ENCODE measurements around the gene COG6. TPM values are rescaled to one million over a fixed set of nuclear protein-coding genes. Genes with fewer than 3 reads are reported as not detected.

Gene COG6
- total and polyA plus RNA-seq, 2 of the 13 experiments (the other 11 are each of a cell fraction or from before 2014, with no cell fraction given), result 23.5 to 26.1 TPM

DNA sequence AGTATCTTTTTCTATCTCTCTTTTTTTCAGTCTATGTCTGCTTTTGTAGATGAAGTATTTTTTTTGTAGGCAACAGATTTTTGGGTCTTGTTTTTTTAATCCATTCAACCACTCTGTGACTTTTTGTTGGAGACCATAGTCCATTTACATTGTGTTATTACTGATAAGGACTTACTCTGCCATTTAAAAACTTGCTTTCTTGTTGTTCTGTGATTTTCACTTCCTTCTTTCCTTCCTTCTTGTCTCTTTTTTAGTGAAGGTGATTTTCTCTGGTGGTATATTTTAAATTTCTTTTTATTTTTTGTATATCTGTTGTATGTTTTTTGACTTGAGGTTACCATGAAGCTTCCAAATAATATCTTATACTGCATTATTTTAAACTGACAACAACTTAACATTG, 79.5 kb downstream of the COG6 start:
- no TSS peak for BruUV-seq (replicated peaks)
- no peak for FAIRE-seq

DNA sequence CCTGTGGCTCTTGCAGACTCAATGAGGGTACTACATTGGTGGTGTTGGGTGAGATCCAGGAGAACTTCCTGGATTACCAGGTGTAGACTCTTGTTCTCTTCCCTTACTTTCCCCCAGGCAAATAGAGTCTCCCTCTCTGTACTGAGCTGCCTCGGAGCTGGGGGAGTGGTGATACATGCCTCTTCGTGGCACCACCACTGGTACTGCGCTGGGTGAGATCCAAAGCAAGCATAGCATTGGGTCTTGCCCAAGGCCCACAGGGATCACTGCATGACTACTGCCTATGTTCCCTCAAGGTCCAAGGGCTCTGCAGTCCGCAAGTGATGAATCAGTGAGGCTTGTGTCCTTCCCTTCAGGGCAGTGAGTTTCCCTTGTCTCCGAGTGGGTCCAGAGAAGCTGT, 81.6 kb downstream of the COG6 start:
- Histone ChIP-seq H3K9ac (ENCODE audit: insufficient read depth, low read depth, low read length) (no peak overlapping the region), H3K79me2 (ENCODE audit: insufficient read depth, low read length) (no peaks in the 10 kb centered on the region), H3K4me1 (ENCODE audit: insufficient read depth, low read length) (peaks cover 9% of the 10 kb centered on the region; the same call in 1 of the 2 replicates), H3K36me3 (replicated peaks in 1 of 2; ENCODE audit: control insufficient read depth in 1 of 2, insufficient read depth in 2 of 2, low read length in 2 of 2) (no peaks in the 10 kb centered on the region; a peak in 2 of 5 replicates), H3K9me3 (ENCODE audit: low read length) (no peaks in the 10 kb centered on the region), H3K4me2 (ENCODE audit: low read depth, low read length) (no peak overlapping the region), H3K27ac (ENCODE audit: extremely low read length, insufficient read depth, low read length) (no peak overlapping the region), H3K27me3 (ENCODE audit: control insufficient read depth in 1 of 2, insufficient read depth in 2 of 2, low read length in 2 of 2) (no peaks in the 10 kb centered on the region), H2AFZ (ENCODE audit: low read length) (no peak overlapping the region), H4K20me1 (ENCODE audit: insufficient read depth, low read length) (no peaks in the 10 kb centered on the region), H3K4me3 (replicated peaks in 1 of 3; ENCODE audit: insufficient read depth in 1 of 3, low read depth in 2 of 3, low read length in 3 of 3) (no peak overlapping the region)
- CTCF ChIA-PET (ENCODE audit: low intra/inter-chr PET ratio, low total read pairs), result no interaction called here
- FAIRE-seq (no peak), DNase-seq (ENCODE audit: low spot score) (no peak), ATAC-seq (no peak)
- no TSS peak for BruUV-seq (replicated peaks)
- intact Hi-C loops (cut with micrococcal nuclease; ENCODE audit: unreplicated experiment) (no loop called here), in situ Hi-C loops (cut with HindIII; ENCODE audit: extremely low pct_ligation_motif_present, low pct_unique_long_range_greater_than_20kb) (no loop called here)
- no peak for TF ChIP-seq EED (CRISPR knock-in tag; IDR thresholded peaks at IDR 0.05)
- POLR2A ChIA-PET, result no interaction called here
- 100% methylated on average over 2 of the region's 5 CpGs for WGBS (ENCODE audit: low lambda C conversion rate)

More for the DNA sequence above, 79.5 kb downstream of the COG6 start:
- no peak for ATAC-seq
- H3K27me3 ChIP-seq (ENCODE audit: control insufficient read depth in 1 of 2, insufficient read depth in 2 of 2, low read length in 2 of 2), result no peaks in the 10 kb centered on the region
- intact Hi-C loops (cut with micrococcal nuclease; ENCODE audit: unreplicated experiment), result no loop called here
- H3K36me3 ChIP-seq (replicated peaks in 1 of 2; ENCODE audit: control insufficient read depth in 1 of 2, insufficient read depth in 2 of 2, low read length in 2 of 2), result peaks cover 0 to 2% of the 10 kb centered on the region in 2 experiments; a peak in 2 of 5 replicates
- H3K79me2 ChIP-seq (ENCODE audit: insufficient read depth, low read length), result no peaks in the 10 kb centered on the region
- H3K9ac ChIP-seq (ENCODE audit: insufficient read depth, low read depth, low read length), result no peak overlapping the region
- no peak overlapping the region for H3K4me2 ChIP-seq (ENCODE audit: low read depth, low read length)
- no peak for DNase-seq (ENCODE audit: low spot score)
- POLR2A ChIA-PET, result no interaction called here
- peaks cover 9% of the 10 kb centered on the region; the same call in 1 of the 2 replicates for H3K4me1 ChIP-seq (ENCODE audit: insufficient read depth, low read length)
- no peaks in the 10 kb centered on the region for H3K9me3 ChIP-seq (ENCODE audit: low read length)
- H3K4me3 ChIP-seq (replicated peaks in 1 of 3; ENCODE audit: insufficient read depth in 1 of 3, low read depth in 2 of 3, low read length in 3 of 3), result no peak overlapping the region
- H3K27ac ChIP-seq (ENCODE audit: extremely low read length, insufficient read depth, low read length), result no peak overlapping the region
- in situ Hi-C loops (cut with HindIII; ENCODE audit: extremely low pct_ligation_motif_present, low pct_unique_long_range_greater_than_20kb), result no loop called here
- TF ChIP-seq, protein P1, sequence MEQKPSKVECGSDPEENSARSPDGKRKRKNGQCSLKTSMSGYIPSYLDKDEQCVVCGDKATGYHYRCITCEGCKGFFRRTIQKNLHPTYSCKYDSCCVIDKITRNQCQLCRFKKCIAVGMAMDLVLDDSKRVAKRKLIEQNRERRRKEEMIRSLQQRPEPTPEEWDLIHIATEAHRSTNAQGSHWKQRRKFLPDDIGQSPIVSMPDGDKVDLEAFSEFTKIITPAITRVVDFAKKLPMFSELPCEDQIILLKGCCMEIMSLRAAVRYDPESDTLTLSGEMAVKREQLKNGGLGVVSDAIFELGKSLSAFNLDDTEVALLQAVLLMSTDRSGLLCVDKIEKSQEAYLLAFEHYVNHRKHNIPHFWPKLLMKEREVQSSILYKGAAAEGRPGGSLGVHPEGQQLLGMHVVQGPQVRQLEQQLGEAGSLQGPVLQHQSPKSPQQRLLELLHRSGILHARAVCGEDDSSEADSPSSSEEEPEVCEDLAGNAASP (CRISPR knock-in tag; IDR thresholded peaks at IDR 0.05; ENCODE audit: borderline replicate concordance), result no peak
- no peak for TF ChIP-seq PHF21A (CRISPR knock-in tag; IDR thresholded peaks at IDR 0.05)
- CTCF ChIA-PET (ENCODE audit: low intra/inter-chr PET ratio, low total read pairs), result no interaction called here
- H2AFZ ChIP-seq (ENCODE audit: low read length), result no peak overlapping the region
- H4K20me1 ChIP-seq (ENCODE audit: insufficient read depth, low read length), result no peaks in the 10 kb centered on the region

All from HepG2 (cell line).